ENCODE measurements around the gene CASKIN2.

CASKIN2 gene

GRCh38 chr17:75557852-75558665 lies 42.7 kb upstream of the CASKIN2 start:
- no peaks in the 10 kb centered on the region for H3K27me3 ChIP-seq (ENCODE audit: low read depth, low read length)
- no peaks in the 10 kb centered on the region for H3K79me2 ChIP-seq (ENCODE audit: low read length)
- H2AFZ ChIP-seq (ENCODE audit: low read depth, low read length): no peak overlapping the region
- H3K9ac ChIP-seq (ENCODE audit: low read length): no peak overlapping the region
- TF ChIP-seq CTCF (IDR thresholded peaks at IDR 0.05; ENCODE audit: low read depth, low read length) (no peak), EZH2phosphoT487 (IDR thresholded peaks at IDR 0.05; ENCODE audit: low read depth) (no peak)
- no peak overlapping the region for H3K4me3 ChIP-seq (ENCODE audit: low read length)
- H3K9me3 ChIP-seq (ENCODE audit: insufficient read depth, low read length): no peaks in the 10 kb centered on the region
- no peak overlapping the region for H3K4me2 ChIP-seq (ENCODE audit: low read length)
- H4K20me1 ChIP-seq (ENCODE audit: insufficient read depth, low read length): no peaks in the 10 kb centered on the region
- no peaks in the 10 kb centered on the region for H3K36me3 ChIP-seq (replicated peaks; ENCODE audit: low read depth, low read length)
- H3K4me1 ChIP-seq (ENCODE audit: low read length): peaks cover 6% of the 10 kb centered on the region; the same call in 1 of the 2 replicates
- no peak overlapping the region for H3K27ac ChIP-seq (ENCODE audit: low read length)

- Histone ChIP-seq H3K4me1 (ENCODE audit: low read length) (peaks cover 6% of the 10 kb centered on the region; the same call in 1 of the 2 replicates), H3K9ac (ENCODE audit: low read length) (no peak overlapping the region), H3K36me3 (replicated peaks; ENCODE audit: low read depth, low read length) (no peaks in the 10 kb centered on the region), H2AFZ (ENCODE audit: low read depth, low read length) (no peak overlapping the region), H3K9me3 (ENCODE audit: insufficient read depth, low read length) (no peaks in the 10 kb centered on the region), H3K4me3 (ENCODE audit: low read length) (no peak overlapping the region), H3K4me2 (ENCODE audit: low read length) (no peak overlapping the region), H4K20me1 (ENCODE audit: insufficient read depth, low read length) (no peaks in the 10 kb centered on the region), H3K27me3 (ENCODE audit: low read depth, low read length) (no peaks in the 10 kb centered on the region), H3K27ac (ENCODE audit: low read length) (no peak overlapping the region), H3K79me2 (ENCODE audit: low read length) (no peaks in the 10 kb centered on the region)
- TF ChIP-seq CTCF (IDR thresholded peaks at IDR 0.05; ENCODE audit: low read depth, low read length): no peak
- TF ChIP-seq EZH2phosphoT487 (IDR thresholded peaks at IDR 0.05; ENCODE audit: low read depth): no peak
These were observed 41.9 kb upstream of the CASKIN2 start for GRCh38 chr17:75557075-75557851.

- peaks cover 6% of the 10 kb centered on the region; the same call in 1 of the 2 replicates for H3K4me1 ChIP-seq (ENCODE audit: low read length)
- H2AFZ ChIP-seq (ENCODE audit: low read depth, low read length): no peak overlapping the region
- TF ChIP-seq CTCF (IDR thresholded peaks at IDR 0.05; ENCODE audit: low read depth, low read length) (no peak), EZH2phosphoT487 (IDR thresholded peaks at IDR 0.05; ENCODE audit: low read depth) (no peak)
- H3K4me2 ChIP-seq (ENCODE audit: low read length): no peak overlapping the region
- no peak overlapping the region for H3K4me3 ChIP-seq (ENCODE audit: low read length)
- H3K27me3 ChIP-seq (ENCODE audit: low read depth, low read length): no peaks in the 10 kb centered on the region
- no peaks in the 10 kb centered on the region for H3K9me3 ChIP-seq (ENCODE audit: insufficient read depth, low read length)
- H3K9ac ChIP-seq (ENCODE audit: low read length): no peak overlapping the region
- H3K27ac ChIP-seq (ENCODE audit: low read length): no peak overlapping the region
- no peaks in the 10 kb centered on the region for H3K36me3 ChIP-seq (replicated peaks; ENCODE audit: low read depth, low read length)
- no peaks in the 10 kb centered on the region for H4K20me1 ChIP-seq (ENCODE audit: insufficient read depth, low read length)
- H3K79me2 ChIP-seq (ENCODE audit: low read length): no peaks in the 10 kb centered on the region
These were observed 40.4 kb upstream of the CASKIN2 start for GRCh38 chr17:75555679-75556153.

Measured in OCI-LY3 (cell line).